Right renal pelvis (tissue), 4 donors: ENCODE measurements around the gene CPPED1. TPM values are rescaled to one million over a fixed set of nuclear protein-coding genes. Genes with fewer than 3 reads are reported as not detected.
A peak's percentile ranks its signal among the peaks of the same experiment; 100 is the strongest.

Experiments
- DNase-seq, 4 donors: peaks; one replicate each; pipeline ENCODE4 v3.0.0-alpha.2; 2013; ENCODE audit warnings: low read depth in 4 of 4, low spot score in 3 of 4, missing footprints in 1 of 4
- polyA plus RNA-seq, 4 donors: library from polyadenylated mRNA; unstranded; fragments of 120-200 nt; gene quantifications; one replicate each; pipeline ENCODE4 v1.2.1, GENCODE V29; 2013; ENCODE audit not compliant: insufficient read length in 4 of 4

CPPED1 gene
- polyA plus RNA-seq, 4 donors: 26.2 to 29.6 (median 26.4) TPM

DNA sequence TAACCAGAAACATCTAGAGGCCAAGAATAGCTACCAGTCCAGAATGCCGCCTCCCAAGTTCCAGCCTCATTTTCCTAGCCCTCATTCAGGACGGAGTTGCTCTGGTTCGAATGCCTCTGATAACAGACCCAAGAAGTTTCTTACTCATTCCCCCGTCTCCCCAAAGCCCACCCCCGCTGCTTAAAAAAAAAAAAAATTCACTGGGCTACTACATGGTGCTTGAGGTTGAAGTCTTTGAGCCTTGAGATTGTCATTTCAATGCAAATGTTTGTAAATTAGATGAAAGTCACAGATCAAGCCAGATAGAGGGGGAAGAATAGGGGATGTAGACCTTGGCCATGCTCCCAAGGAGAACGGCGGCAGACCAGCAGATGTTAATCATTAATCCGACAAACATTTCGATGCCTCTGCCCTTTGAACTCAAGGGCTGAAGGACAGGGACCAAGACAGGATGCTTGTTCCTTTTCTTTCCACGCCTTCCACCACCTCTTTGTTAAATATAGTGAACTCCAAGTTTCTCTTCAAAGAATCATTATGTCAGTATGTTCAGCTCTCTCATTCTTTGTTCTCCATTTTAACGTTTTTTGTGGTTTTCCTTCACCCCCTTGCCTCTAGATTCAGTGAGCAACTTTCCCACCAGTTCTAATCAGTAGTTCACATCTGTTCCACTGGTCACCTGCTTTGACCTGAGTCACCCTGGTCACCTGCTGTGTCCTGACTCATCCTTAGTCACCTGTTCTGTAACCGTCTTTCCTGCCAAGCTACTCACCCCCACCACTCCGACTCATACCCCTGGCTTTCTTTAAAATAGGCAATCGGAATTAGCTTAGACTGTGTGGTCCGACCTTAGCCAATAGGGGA lies 190.3 kb downstream of the CPPED1 start:
- peak in 1 of 4 donors; percentile 5 for DNase-seq

DNA sequence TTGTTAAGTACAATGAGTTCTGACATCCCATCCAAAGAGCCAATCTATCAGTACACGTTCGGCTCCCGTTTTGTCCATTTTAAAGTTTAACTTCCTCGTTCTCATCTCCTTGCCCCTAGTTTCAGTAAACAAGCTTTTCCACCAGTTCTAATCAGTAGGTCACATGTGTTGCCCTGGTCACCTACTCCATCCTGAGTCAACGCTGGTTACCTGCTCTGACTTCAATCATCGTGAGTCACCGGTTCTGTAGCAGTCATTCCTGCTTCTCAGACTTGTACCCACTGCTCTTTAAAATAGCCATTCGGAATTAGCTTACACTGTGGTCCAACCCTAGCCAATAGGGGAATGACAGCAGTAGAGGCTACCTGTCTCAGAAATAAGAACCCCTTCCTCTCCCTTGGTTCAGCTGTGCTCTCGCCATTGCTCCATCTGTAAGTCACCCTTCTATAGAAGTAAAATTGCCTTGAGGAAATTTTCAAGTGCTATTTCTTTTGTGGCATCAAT lies 191.0 kb downstream of the CPPED1 start:
- no peak for DNase-seq

DNA sequence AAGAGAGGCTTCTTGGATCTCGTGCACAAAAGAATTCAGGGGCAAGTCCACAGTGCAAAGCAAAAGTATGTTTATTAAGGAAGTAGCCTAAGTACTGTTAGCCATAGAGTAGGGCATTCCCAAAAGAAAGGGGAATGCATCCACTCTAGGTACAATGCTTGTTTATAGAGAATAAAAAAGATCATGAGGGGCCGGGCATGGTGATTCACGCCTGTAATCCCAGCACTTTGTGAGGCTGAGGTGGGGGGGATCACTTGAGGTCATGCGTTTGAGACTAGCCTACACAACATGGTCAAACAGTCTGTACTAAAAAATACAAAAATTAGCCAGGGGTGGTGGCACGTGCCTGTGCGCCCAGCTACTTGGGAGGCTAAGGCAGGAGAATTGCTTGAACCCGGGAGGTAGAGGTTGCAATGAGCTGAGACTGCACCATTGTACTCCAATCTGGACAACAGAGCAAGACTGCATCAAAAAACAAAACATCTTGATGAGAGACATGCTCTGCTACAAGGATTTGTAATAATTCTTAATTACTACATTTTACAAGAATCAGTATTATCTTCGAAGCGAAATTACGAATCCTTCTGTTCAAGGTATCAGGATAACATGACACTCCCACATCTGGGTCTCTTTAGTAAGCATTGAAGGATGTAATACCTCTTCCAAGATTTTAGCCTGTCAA lies 191.6 kb downstream of the CPPED1 start:
- DNase-seq: no peak

DNA sequence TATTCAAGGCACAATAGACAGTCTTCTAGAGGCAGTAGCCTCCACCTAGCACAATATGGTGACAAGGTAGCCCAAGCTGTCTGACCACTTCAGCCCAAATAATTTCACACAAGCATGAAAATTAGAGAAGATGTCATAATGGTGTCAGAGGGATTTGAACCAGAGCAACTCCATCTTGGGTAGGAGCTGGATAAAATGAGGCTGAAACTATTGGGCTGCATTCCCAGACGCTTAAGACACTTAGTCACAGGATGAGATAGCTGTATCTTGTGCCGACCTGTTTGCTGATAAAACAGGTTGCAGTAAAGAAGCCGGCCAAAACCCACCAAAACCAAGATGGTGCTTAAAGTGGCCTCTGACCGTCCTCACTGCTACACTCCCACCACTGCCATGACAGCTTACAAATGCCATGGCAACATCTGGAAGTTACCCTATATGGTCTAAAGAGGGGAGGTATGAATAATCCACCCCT lies 192.6 kb downstream of the CPPED1 start:
- no peak for DNase-seq

DNA sequence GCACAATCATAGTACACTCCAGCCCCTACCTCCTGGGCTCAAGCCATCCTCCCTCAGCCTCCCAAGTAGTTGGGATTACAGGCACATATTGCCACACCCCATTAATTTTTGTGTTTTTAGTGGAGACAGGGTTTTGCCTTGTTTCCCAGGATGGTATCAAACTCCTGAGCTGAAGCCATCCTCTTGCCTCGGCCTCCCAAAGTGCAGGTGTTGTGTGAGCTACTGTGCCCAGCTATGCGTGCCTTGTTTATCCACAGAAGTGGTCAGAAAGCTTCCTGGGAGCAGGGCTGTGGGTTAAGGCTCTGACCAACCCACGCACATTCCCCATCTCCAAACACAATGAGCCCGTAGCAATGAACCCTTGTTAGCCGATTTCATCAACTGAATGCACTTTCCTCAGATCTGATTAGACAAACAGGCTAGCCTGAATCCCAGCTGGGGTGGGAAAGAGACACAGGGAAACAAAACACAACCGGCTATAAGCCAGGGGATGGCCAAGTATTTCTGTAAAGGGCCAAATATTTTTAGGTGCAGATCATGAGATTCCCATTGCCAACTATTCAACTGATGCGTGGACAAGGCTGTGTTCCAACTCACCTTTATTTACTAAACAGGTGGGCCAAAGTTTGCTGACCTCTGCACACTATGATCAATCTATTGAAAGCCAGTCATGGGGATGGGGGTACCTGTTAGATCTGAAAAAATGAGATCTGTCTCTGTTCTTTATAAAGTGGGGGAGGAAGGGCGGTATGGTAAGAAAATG lies 193.6 kb downstream of the CPPED1 start:
- DNase-seq: no peak

Other genes with a start within 250 kb of the CPPED1 start
- gene SHISA9, start 97.7 kb upstream of the CPPED1 start, polyA plus RNA-seq: 1 to 10 TPM; 3.8 to 5.2 (median 4.3) TPM